GM19395 (cell line): ENCODE results near the gene CEP295NL.
"Not testable (repeated sequence)": the region's sequence is repeated elsewhere in the genome, so short reads cannot be mapped to it uniquely, and the experiment has no call there.

Experiments
- ATAC-seq: cut with Tn5 transposase; IDR thresholded peaks from one replicate; pipeline ENCODE4 v1.9.1; 2021; ENCODE audit warnings: mild to moderate bottlenecking, moderate library complexity; ENCODE audit not compliant: unreplicated experiment

Gene CEP295NL

GRCh38 chr17:78903101-78903779, at the start of gene CEP295NL:
CEP295NL (minus strand) TSS chr17:78903201; CDS start chr17:78901828, 1,373 bp downstream.
- ATAC-seq, result no peak

- ATAC-seq, result no peak
These were observed 49.7 kb upstream of the CEP295NL start for GRCh38 chr17:78952706-78953105.

DNA sequence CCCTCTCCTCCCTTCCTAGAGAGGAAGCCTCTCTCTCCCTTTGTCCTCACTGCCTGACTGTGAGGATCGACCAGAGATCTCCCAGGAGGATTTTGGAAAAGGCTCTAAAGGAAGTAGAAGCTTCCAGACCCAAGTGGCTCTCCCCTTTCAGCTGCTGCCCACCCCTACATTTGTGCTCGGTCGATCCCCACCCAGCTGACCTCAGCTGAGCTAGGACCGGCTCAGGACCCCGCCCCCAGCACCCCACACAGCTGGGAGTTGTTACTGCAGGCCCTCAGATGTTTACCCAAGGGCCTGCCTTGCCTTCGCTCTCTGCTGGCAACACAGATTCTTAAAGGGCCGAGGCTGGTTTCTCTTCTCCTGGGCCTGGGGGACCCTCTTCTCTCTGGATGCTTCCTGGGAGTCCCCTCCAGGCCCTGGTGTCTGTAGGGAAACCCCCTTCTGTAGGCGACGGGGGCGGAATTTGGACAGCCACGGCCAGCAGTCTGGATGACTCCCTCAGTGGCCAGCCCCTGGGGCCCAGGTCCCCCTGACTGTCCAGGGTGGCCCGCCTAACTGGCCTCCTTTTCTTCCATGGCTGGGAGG, 49.1 kb upstream of the CEP295NL start:
- no peak for ATAC-seq

DNA sequence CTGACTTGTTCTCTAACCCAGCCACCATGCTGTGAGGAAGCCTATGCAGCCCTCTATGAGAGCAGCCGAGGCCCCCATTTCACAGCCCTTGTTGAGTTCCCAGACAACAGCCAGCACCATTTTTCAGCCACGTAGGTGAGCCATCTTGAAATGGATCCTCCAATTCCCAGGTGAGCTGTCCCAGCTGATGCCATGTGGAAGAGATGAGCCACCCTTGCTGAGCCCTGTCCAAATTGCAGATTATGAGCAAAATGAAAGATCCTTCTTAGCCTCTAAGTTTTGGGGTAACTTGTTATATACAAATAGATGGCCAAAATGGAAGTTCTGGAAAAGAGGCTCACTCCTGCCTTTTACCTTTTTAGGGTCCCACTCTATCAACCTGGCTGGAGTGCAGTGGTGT, 47.9 kb upstream of the CEP295NL start:
- no peak for ATAC-seq

- ATAC-seq, result no peak
These were observed 44.5 kb upstream of the CEP295NL start for GRCh38 chr17:78947235-78948149.

GRCh38 chr17:78946631-78947030, 43.6 kb upstream of the CEP295NL start:
- no peak for ATAC-seq

DNA sequence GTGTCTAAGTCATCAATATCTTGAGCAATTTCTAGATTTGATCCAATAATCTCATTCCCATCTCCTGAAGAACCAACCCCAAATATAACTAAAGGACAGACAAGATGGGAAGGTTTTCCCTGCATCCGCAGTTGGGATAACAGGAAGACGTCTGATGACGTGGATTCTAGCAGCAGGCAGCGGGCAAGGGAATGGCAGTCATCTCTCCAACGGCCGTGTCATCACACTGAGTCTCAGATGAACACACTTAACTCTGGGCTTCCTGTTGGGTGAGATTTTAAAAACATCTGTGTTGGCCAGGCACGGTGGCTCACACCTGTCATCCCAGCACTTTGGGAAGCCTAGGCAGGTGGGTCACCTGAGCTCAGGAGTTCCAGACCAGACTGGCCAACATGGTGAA, 43.1 kb upstream of the CEP295NL start:
- ATAC-seq, result no peak

- not testable (repeated sequence) for ATAC-seq
These were observed 42.5 kb upstream of the CEP295NL start for GRCh38 chr17:78945455-78945854.

GRCh38 chr17:78944956-78945355, 42.0 kb upstream of the CEP295NL start:
- ATAC-seq, result no peak

DNA sequence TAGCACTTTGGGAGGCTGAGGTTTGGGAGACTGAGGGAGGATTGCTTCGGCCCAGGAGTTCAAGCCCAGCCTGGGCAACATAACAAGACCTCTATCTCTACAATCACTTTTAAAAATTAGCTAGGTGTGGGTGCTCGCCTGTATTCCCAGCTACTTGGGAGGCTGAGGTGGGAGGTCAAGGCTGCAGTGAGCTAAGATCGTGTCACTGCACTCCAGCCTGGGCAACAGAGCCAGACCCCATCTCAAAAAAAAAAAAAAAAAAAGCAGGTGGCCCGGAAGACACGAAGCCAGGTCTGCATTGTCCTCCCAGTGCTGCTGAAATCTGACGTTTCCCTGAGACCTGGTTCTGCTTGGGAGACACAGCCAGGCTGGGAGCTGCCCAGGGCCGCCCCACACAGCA, 41.0 kb upstream of the CEP295NL start:
- no peak for ATAC-seq

DNA sequence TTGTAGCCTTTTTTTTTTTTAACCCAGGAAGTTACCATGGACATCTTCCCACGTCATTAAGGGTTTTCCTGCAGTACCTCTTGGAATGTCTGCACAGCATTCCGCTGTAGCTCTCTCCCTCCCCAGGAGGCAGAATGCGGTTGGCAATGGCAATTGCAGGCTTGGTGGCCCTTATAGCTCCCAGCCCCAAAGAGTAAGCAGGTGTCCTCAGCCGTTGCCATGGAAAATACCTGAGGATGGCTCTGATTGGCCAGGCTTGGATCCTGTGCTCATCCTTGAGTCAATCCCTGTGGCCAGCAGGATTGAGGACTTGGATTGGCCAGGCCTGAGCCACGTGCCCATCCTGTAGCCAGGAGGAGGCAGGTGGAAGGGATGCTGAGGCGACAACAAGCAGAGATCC, 37.7 kb upstream of the CEP295NL start:
- no peak for ATAC-seq

GRCh38 chr17:78940258-78940657, 37.3 kb upstream of the CEP295NL start:
- no peak for ATAC-seq

GRCh38 chr17:78939615-78940014, 36.6 kb upstream of the CEP295NL start:
- no peak for ATAC-seq

- no peak for ATAC-seq
These were observed 34.6 kb upstream of the CEP295NL start for GRCh38 chr17:78937561-78937960.

GRCh38 chr17:78935419-78936323, 32.7 kb upstream of the CEP295NL start:
- ATAC-seq, result no peak

DNA sequence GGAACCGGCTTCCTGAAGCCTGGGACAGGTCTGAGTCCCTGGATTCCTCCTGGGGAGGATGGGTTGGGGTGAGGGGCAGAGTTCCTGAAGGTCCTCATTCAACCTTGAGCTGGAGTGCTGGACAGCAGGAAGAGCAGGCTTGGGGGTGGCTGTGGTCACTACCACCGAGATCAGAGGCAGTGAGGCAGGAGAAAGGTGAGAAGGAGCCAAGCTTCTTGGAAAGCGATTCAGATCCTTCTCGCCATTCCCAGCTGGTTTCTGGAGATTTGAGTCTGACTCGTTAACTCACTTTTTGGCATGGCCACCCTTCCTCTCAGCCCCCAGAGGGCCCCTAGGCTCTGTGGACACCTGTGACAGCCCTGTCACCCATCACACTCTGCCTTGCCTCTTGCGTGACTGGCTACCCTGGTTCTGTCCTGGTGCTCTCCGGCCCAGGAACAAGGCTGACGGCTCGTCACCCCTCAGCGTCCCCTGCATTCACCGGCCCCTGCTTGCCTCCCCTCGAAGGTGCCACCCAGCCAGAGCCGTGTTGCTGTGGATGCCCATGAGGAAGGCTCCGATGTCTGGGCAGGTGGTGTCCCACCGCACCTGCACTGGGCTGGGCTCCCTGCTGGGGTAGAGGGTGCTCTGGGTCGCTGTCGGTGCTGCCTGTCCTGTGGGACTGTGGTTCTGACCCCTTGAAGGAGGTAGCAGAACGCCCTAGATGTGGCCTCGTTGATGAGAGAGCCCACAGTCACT, 31.8 kb upstream of the CEP295NL start:
- no peak for ATAC-seq

GRCh38 chr17:78933959-78934568, 31.1 kb upstream of the CEP295NL start:
- ATAC-seq, result no peak

DNA sequence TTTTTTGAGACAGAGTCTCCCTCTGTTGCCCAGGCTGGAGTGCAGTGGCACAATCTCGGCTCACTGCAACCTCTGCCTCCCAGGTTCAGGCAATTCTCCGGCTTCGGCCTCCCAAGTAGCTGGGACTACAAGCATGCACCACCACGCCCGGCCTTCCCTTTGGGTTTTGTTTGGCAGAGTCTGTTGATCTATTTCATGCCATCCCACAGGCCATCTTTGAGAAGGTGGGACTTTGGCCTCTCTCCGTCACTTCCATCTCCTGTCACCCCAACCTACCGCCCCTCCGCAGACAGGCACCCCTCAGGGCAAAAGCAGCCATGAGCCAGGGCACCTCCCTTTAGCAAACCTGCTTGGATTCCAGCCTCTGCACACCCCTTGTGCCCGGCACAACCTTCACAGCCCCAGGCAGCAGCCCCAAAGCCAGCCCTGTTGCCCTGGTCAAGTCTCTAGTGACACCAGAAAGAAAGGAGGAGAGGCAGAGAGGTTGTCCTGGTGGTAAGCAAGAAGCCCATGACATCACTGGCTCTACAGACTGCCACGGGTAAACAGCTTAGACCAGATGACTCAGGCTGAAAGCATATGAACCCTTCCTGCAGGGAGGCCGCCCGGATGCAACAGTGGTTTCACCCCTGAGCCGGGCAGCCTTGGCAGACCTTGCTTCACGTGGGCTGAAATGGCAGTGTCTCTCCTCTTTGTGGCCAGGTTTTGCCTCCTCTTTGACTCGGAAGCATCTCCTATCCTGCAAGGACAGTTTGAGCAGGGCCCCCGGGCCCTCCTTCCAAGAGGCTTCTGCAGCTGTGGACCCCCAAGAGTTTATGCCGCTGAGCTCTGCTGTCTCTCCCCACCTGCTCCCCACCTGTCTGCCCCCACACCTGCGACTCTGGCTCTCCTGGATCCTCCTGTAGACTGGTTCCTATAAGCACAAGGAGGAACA, 30.3 kb upstream of the CEP295NL start:
- no peak for ATAC-seq
